GM18951 (cell line): ENCODE data around the gene NUP214.
"Not testable (repeated sequence)": the region's sequence is repeated elsewhere in the genome, so short reads cannot be mapped to it uniquely, and the experiment has no call there.

ENCODE experiments used
- POLR2A ChIP-seq: IDR thresholded peaks from 4 replicates; pipeline ENCODE4 v1.6.1; 2011; ENCODE audit warnings: mild to moderate bottlenecking; ENCODE audit not compliant: insufficient read length, insufficient read depth; ENCODE audit errors: extremely low read depth
- in situ Hi-C: fragments of 300-500 bp; cut with MboI; formaldehyde crosslinking; loops from one replicate; pipeline ENCODE4 v1.12.0; 2022; ENCODE audit warnings: low sequenced_read_pairs, mixed read lengths, inconsistent platforms; ENCODE audit not compliant: unreplicated experiment

Gene NUP214

DNA sequence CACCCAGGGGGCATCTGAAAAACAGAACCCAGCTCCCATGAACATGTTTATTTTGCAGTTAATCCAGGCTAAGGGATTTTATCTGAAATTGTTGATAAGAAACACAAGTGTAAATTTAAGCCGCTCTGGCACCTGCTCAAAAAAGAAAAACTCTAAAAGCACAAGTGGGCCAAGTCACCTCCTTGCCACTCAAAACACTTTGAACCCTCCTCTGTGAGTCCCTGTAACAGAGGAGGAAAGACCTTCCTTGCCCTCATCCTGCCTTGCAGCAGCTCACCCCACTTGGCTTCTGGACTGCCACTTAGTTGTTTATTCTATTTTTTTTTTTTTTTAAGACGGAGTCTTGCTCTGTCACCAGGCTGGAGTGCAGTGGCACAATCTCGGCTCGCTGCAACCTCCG is 111.4 kb downstream of the NUP214 start:
- TF ChIP-seq POLR2A = no peak
- in situ Hi-C loops = no loop called here

DNA sequence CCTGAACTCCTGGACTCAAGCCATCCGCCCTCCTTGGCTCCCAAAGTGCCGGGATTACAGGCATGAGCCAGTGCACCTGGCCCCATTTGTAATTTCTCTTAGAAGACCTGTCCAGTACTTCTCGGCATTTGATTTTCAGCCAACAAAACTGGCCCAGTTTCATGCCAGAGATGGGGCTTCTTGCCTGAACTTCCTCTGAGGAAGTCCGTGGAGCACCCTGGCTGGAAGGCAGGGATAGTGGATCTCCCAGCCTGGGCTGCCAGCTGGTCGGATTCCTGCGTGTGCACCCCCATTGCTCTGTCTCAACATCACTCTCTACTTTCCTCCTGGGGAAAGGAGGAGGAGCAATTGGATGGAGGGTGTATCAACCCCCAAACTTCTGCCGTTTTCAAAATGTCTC is 111.9 kb downstream of the NUP214 start:
- in situ Hi-C loops = no loop called here
- no peak for TF ChIP-seq POLR2A

DNA sequence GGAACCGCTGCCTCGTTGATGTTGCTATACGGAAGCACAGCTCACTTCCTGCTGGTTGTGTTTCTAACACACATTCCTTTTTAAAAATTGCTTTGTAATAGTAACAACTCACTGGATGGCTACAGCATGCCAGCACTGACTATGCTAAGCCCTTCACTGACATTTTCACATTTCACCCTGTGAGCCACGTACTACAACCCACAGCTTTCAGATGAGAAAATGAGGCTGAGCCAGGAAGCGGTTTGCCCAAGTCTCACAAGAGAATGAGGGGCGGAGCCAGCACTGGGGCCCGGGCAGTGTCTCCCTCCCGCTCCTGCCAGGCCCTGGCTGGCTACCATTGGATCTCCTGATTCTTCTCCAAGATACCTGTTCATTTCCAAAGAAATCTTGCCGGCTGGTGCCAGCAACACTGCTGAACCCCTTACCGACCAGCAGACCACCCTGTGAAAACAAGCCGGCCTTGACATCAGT is 112.6 kb downstream of the NUP214 start:
- in situ Hi-C loops = no loop called here
- TF ChIP-seq POLR2A = peak; percentile 75

DNA sequence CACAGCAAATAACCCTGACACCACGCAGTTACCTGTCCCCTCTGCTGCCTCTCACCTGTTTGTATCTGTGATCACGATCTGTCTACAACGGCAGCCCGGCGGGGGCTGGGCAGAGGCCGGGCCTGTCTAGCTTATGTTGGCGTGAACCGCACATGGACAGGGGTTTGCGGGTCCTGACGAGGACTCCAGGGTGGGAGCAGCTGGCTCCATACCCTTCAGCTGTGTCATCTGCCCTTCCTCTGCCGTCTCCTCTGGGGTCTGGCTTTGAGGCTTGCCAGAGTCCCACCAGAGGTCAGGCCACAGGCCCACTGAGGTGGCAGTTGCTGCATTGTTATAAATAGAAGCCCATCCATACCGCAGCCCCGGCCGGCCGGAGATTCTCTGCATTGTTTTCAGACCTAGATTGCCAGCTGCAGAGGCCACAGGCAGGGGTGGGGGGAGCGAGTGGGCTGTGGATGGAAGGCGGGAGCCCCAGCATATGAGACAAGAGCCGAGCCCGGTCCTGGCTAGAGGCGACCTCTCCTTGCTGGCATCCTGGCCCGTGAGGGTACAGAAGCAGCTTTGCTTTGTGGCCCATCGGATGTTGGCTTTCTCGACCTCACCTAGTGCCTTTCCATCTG is 113.1 kb downstream of the NUP214 start:
- no peak for TF ChIP-seq POLR2A
- in situ Hi-C loops = no loop called here

DNA sequence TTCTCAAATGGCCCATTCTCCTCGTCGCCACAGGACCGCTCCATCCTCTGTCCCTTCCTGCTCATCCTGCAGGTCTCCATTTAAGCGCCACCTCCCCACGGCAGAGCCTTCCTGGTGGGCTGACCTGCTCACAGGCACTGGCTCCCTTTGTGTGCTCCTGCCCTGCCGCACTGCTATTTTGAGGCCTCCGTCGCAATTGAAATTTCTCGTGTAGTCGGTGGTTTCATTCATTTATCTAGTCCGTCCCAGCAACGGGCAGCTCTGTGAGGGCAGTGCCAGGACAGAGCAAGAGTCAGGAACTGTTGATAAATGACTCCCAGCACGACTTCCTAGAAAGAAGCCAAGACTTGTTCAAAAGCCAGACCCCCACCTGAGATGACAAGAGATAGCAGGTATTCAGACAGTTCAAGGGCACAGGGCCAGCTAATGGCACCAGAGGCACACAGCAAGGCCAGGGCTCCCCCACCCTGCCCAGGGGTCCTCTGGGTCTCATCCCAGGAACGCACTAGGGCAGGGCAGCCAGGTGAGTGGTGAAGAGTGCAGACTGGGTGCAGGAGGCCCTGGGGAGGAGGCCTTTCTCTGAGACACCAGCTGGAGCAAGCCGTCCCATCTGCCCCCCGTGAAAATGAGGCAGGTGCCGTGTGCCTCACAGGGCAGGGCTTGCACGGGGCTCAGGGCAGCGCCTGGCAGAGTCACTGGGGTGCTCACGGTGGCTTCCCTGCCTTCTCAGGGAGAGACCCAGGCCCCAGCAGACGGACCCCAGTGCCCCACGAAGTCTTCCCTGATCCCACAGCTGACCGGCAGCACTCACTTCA is 114.0 kb downstream of the NUP214 start:
- in situ Hi-C loops = no loop called here
- no peak for TF ChIP-seq POLR2A

DNA sequence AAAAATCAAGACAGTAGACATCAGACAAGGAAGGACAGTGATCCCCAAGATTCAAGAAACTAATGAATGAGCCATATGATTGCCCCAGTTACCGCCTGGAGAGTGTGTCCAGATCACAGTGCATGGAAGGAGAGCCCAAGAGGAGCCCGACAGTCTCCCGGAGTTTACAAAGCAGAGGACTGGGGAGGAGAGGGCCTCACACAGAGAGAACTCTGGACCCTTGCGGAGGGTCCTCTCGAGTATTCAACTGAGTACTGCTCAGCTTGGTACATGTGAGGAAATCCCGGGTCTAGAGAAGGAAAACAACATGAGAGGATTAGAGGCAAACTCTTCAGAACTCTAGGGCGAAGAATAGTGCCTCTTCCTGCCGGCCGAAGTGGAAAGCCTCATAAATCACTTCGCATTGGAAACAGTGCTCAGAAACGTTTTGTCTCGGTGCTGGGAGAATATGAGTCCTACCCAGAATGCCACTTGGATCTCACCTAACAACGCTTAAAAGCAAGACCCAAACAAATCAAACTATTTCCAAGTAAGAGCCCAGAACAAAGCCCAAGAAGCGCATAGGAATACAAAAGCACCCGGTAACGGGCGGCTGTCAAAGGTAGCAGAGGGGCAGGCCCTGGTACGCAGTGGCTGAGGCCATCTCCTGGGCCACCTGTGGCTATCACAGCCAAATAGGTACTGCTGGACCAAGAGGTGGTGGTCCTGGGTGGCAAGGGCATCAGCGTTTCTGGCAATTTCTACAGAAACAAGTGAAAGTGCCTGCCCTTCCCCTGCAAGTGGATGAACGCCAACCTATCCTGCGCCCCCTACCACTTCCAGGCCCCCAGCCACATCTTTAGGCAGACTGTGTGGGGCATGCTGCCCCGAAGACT is 114.9 kb downstream of the NUP214 start:
- no peak for TF ChIP-seq POLR2A
- in situ Hi-C loops = no loop called here

DNA sequence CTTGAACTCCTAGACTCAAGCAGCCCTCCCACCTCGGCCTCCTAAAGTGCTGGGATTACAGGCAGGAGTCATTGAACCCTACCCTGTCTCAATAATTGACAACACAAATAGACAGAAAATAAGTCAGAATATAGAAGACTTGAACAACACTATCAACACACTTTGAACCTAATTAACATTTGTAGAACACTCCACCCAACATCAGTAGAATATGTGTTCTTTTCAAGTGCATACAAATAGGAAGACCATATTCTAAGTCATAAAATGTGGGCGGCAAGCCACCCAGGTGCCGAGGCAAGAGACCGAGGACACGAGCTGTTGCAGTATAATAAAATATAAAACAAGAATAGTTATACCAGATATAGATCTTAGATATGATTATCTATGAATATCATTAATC is 118.9 kb downstream of the NUP214 start:
- in situ Hi-C loops = not testable (repeated sequence)

DNA sequence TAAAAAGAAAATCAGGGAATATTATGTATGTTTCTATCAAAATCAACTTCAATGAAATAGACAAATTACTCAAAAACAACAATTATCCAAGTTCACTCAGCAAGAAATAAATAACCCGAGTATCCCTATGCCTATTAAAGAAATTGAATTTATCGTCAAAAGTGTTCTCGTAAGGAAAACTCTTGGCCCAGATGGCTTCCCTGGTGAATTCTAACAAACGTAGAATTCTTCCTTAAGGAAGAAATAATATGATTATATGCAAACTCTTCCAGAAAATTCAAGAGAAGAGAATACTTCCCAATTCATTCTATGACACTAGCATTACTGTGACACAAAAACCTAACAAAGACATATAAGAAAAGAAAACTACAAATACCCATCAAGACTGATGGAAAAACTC is 121.2 kb downstream of the NUP214 start:
- TF ChIP-seq POLR2A = no peak
- in situ Hi-C loops = no loop called here

DNA sequence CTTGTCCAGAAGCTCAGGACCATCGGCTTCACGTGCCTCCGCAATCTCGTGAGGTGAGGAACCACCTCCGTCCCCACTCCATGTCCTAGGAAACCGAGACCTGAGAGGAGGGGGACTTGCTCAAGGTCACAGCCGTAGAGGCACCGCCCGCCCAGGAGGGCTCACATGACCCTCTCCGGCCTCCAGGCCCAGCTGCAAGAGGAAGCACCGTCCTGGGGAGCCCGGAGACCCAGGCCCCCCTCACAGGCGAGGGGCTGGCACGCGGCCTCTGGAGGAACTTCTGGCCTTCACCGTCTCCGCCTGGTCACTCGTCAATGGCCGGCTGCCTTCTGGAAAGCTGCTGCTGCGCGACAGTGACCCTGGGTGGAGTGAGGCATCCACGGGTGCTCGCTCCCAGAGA is 126.7 kb downstream of the NUP214 start:
- in situ Hi-C loops = no loop called here
- TF ChIP-seq POLR2A = no peak

DNA sequence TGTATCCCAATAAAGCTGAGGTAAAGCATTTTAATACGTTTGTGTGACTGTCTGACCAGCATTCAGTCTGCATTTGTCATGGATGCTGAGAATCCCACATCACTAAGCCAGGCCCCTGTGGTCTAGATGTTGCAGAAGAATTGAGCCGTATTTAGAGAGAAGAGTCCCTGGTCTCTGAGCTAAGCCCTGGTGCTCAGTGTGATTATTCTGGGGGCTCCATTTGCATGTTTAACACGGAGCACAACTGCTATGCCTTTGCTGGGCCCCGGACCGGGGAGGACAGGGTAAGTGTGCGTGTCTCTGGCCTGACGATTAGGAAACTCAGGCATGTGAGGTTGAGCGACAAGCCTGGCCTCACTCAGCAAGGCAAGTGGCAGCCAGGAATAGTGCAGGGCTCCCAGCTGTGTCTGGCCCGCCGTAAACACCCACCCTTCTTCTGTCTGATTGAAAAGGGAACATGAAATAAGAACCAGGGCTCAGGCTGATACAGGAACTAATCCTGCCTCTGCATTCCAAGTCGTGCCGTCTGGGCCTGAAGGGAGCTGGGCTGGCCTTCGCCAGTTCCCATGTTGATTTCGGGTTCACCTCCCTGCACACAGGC is 128.6 kb downstream of the NUP214 start:
- in situ Hi-C loops = no loop called here
- peak; percentile 20 for TF ChIP-seq POLR2A

DNA sequence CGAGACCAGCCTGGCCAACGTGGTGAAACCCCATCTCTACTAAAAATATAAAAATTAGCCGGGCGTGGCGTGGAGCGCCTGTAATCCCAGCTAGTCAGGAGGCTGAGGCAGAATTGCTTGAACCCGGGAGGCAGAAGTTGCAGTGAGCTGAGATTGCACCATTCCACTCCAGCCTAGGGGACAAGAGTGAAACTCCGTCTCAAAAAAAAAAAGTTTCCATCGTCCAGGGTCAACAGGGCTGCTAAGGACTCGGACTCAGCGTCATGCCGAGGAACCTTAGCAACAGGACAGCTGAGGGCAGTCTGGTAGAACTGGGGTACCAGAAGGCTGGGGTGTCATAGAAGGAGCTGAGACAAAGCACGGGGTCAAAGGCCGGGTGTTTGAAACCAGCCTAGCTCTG is 129.2 kb downstream of the NUP214 start:
- TF ChIP-seq POLR2A = no peak
- in situ Hi-C loops = no loop called here

DNA sequence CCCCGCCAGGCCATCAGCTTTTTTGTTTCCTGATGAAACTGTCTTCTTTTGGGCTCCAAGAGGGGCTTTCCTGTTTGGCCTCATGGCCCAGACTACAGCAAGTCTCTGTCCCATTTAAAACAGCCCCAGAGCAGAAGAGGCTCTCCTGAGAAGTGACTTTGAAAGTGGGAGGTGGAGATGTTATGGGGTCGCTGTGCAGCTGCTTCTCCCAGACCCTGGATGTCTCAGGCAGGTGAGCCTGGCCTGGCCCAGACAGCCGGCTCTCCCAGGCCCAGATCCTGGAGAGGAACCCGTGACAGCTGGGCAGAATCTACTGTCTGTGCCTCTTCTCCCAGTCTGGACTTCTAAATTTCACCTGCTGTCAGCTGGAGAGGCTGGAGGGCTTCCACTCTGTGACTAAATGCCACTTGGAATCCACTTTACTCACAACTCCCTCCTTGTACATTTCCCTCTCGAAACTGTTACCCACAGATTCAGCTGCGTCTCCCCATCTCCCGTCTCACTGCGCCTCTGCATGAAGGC is 130.4 kb downstream of the NUP214 start:
- TF ChIP-seq POLR2A = no peak
- in situ Hi-C loops = no loop called here
